ENCODE results near the gene PIEZO2. TPM values are rescaled to one million over a fixed set of nuclear protein-coding genes. Genes with fewer than 3 reads are reported as not detected.

The PIEZO2 gene
- total RNA-seq, 6 experiments from 2014 or later, result not detected

DNA sequence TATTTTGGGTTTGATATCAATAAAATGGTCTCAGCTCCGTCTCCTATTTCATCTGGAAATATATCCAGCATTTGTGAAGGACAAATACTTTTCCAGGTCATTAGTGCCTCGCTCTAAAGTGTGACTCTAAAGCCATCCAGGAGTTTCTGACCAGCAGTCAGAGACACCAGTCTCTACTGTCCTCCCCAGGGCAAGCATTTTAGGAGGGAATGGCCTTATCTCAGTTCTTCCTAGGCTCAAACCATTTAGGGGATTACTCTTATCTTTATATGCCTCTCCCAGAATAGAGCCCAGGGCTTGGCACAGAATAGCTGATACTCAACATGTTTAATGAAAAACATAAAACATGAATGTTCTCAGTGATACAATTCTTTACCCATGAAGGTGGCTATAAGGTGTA lies 436.0 kb downstream of the PIEZO2 start:
- Mint-ChIP-seq H3K36me3 (ENCODE audit: low read depth) (no peaks in the 10 kb centered on the region), H3K27ac (no peak overlapping the region), H3K9me3 (no peaks in the 10 kb centered on the region), H3K4me1 (ENCODE audit: low read depth) (peaks cover 5% of the 10 kb centered on the region; the same call in 1 of the 2 replicates), H3K4me3 (no peak overlapping the region), H3K27me3 (ENCODE audit: insufficient read depth) (peaks cover 19% of the 10 kb centered on the region)
- no peak for DNase-seq
- no peak for TF ChIP-seq CTCF (IDR thresholded peaks at IDR 0.05)

DNA sequence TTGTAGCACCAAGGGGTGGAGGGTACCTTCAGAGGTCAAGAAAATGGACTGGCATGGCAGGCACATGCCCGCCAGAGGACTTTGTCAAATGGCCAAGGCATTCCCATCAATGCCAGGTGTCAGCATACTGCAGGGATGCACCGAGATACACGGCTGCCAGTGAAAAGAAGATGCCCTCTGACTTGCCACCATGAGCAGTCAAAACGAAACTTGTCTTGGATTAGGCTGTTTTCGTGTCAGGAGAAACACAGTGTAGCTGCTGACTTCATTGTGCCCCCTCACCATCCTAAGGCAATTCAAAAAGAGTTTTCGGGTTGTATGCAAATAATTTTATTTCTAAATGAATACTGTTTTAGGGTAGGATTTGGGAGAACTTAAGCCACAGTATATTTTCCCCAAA lies 442.1 kb downstream of the PIEZO2 start:
- Mint-ChIP-seq H3K27me3 (ENCODE audit: insufficient read depth) (peaks cover 9% of the 10 kb centered on the region), H3K4me3 (no peak overlapping the region), H3K36me3 (ENCODE audit: low read depth) (no peaks in the 10 kb centered on the region), H3K9me3 (peaks cover 4% of the 10 kb centered on the region; the same call in 1 of the 2 replicates), H3K4me1 (ENCODE audit: low read depth) (no peaks in the 10 kb centered on the region), H3K27ac (no peak overlapping the region)
- DNase-seq, result no peak
- no peak for TF ChIP-seq CTCF (IDR thresholded peaks at IDR 0.05)

GRCh38 chr18:10705786-10706185 lies 443.6 kb downstream of the PIEZO2 start:
- Mint-ChIP-seq H3K27me3 (ENCODE audit: insufficient read depth) (peaks cover 9% of the 10 kb centered on the region), H3K4me1 (ENCODE audit: low read depth) (no peaks in the 10 kb centered on the region)
- TF ChIP-seq CTCF (IDR thresholded peaks at IDR 0.05), result no peak

GRCh38 chr18:10705291-10705690 lies 444.1 kb downstream of the PIEZO2 start:
- Mint-ChIP-seq H3K4me1 (ENCODE audit: low read depth) (no peaks in the 10 kb centered on the region), H3K36me3 (ENCODE audit: low read depth) (no peaks in the 10 kb centered on the region), H3K27me3 (ENCODE audit: insufficient read depth) (peaks cover 9% of the 10 kb centered on the region), H3K9me3 (peaks cover 4% of the 10 kb centered on the region; the same call in 1 of the 2 replicates), H3K4me3 (no peak overlapping the region), H3K27ac (no peak overlapping the region)
- no peak for DNase-seq
- TF ChIP-seq CTCF (IDR thresholded peaks at IDR 0.05), result no peak

More at GRCh38 chr18:10705786-10706185, 443.6 kb downstream of the PIEZO2 start:
- DNase-seq, result no peak
- Mint-ChIP-seq H3K9me3 (peaks cover 4% of the 10 kb centered on the region; the same call in 1 of the 2 replicates), H3K36me3 (ENCODE audit: low read depth) (no peaks in the 10 kb centered on the region), H3K27ac (no peak overlapping the region), H3K4me3 (no peak overlapping the region)

DNA sequence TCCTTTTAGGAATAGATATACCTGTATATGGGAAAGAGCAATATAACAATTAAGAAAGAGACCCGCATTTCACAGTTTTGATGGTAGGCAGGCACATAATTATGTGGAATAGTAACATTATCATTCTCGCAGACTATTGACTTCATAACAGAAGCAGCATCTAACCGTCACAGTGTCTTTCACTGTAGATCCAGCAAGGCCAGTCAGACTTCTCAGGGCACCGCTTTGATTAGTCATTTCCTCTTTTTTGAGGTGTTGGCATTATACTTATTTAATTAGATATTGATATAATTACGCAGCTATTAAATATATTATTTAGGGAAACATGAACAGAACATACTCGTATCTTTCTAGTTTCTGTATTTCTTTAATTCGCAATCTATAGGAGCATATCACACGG lies 447.2 kb downstream of the PIEZO2 start:
- H3K9me3 Mint-ChIP-seq, result peaks cover 4% of the 10 kb centered on the region; the same call in 1 of the 2 replicates
- no peak for DNase-seq
- no peaks in the 10 kb centered on the region for H3K4me1 Mint-ChIP-seq (ENCODE audit: low read depth)
- no peak for TF ChIP-seq CTCF (IDR thresholded peaks at IDR 0.05)
- H3K27me3 Mint-ChIP-seq (ENCODE audit: insufficient read depth), result peaks cover 6% of the 10 kb centered on the region
- H3K4me3 Mint-ChIP-seq, result no peak overlapping the region
- H3K27ac Mint-ChIP-seq, result no peak overlapping the region
- no peaks in the 10 kb centered on the region for H3K36me3 Mint-ChIP-seq (ENCODE audit: low read depth)

DNA sequence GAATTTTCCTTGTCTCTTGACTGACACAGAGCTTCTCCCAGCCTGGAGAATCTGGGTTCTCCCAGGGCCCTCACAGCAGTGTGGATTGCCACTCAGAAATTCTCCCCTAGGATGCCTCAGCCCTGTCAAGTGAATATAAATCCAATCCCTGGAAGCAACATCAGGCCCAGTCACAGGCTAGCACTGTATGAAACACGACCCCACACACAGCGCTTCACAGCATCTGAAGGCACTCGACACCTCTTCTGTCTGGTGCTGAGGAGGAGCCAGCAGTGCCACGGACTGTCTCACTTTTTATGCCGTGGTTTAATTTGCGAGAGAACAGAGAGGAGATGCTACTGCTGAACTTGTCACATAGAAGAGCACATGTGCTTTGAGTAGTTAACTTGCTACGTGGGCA lies 459.0 kb downstream of the PIEZO2 start:
- Mint-ChIP-seq H3K4me1 (ENCODE audit: low read depth) (no peaks in the 10 kb centered on the region), H3K9me3 (no peaks in the 10 kb centered on the region), H3K27me3 (ENCODE audit: insufficient read depth) (peaks cover 8% of the 10 kb centered on the region), H3K36me3 (ENCODE audit: low read depth) (no peaks in the 10 kb centered on the region), H3K27ac (no peak overlapping the region), H3K4me3 (no peak overlapping the region)
- DNase-seq, result no peak
- no peak for TF ChIP-seq CTCF (IDR thresholded peaks at IDR 0.05)

Measured in HFFc6 (cell line).